Left ventricle myocardium inferior (tissue), 1 donor: ENCODE results near the gene DOK3. TPM values are rescaled to one million over a fixed set of nuclear protein-coding genes. Genes with fewer than 3 reads are reported as not detected.

Experiments used
- DNase-seq: peaks from one replicate; pipeline ENCODE4 v3.0.0-alpha.2; 2020
- H3K27ac ChIP-seq: fragments of 200-600 bp; replicated peaks from 2 replicates; pipeline ENCODE4 v1.8.0; 2021
- H3K27me3 ChIP-seq: fragments of 200-600 bp; 2 replicates; pipeline ENCODE4 v1.8.0; 2021; ENCODE audit warnings: low read depth
- H3K36me3 ChIP-seq: fragments of 200-600 bp; 2 replicates; pipeline ENCODE4 v1.8.0; 2021
- H3K4me1 ChIP-seq: fragments of 200-600 bp; 2 replicates; pipeline ENCODE4 v1.8.0; 2021
- H3K4me3 ChIP-seq: fragments of 200-600 bp; 2 replicates; pipeline ENCODE4 v1.8.0; 2021; ENCODE audit warnings: mild to moderate bottlenecking, moderate library complexity
- H3K9me3 ChIP-seq: fragments of 200-600 bp; replicated peaks from 2 replicates; pipeline ENCODE4 v1.8.0; 2021
- CTCF ChIP-seq: fragments of 200-600 bp; IDR thresholded peaks from 2 replicates; pipeline ENCODE4 v1.8.0; 2021; ENCODE audit warnings: antibody characterized with exemption, mild to moderate bottlenecking, borderline replicate concordance
- intact Hi-C: fragments of 100-400 bp; cut with micrococcal nuclease; formaldehyde crosslinking; loops from one replicate; pipeline ENCODE4 v1.11.0; 2022
- total RNA-seq: library from RNA; stranded (reverse); fragmentation: NEBNext Ultra II Directional; extraction: Animal tissue kit (Norgen Biotek cat#: 25700); gene quantifications from one replicate; pipeline ENCODE4 v1.2.1, GENCODE V29; 2021
- donor health status: DM: no; HTN: yes; CAD: no; lungs with severe emphysema.

The DOK3 gene
- total RNA-seq, 1 donor from 2014 or later: 3.3 TPM

- Histone ChIP-seq H3K27ac (peak overlapping the region; percentile 67), H3K4me1 (peaks cover 41% of the 10 kb centered on the region), H3K27me3 (peaks cover 57% of the 10 kb centered on the region), H3K9me3 (no peaks in the 10 kb centered on the region), H3K4me3 (no peak overlapping the region), H3K36me3 (peaks cover 11% of the 10 kb centered on the region)
- no peak for TF ChIP-seq CTCF
- intact Hi-C loops: no loop called here
- no peak for DNase-seq
These were observed 29.9 kb downstream of the DOK3 start for GRCh38 chr5:177479774-177480173.

DNA sequence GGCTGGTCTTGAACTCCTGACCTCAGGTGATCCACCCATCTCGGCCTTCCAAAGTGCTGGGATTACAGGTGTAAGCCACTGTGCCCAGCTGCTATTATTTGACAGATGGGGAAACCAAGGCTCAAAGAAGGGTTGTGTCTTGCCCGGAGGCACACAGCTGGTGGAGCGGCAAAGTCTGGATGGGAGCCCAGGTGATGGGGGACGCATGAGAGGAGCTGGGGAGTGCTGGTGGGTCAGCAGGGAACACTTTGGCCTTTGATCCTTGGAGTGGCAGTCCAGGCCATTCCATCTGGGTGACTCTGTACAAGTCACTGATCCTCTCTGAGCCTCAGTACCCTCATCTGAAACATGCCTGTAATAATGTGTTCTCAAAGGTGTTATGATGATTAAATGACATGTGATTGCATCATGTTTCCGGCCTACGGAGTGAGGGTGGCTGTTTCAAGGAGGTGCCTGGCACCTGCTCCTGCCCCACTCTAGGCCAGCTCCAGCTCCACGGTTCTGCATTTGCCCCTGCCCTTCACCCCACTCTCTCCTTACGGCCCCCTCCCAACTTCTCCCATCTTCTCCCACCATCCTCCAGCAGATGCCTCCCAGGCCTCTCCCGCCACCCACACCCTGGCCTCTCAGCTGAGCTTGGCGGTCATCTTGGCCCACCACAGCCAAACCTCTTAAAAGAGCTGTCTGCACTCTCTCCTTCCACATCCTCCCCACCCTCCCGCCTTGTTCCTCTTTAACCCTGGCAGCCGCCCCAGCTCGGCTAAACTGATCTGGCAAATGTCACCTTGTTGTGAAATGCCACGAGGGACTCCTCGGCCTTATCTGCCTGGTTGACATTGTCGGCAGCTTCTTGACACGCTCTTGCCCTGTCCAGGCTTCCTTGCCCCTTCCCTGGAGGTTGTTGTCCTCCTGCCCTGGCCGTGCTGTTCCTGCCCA lies 30.6 kb downstream of the DOK3 start:
- peak overlapping the region; percentile 67 for H3K27ac ChIP-seq
- TF ChIP-seq CTCF: no peak
- DNase-seq: peak; percentile 92
- intact Hi-C loops: no loop called here
- peaks cover 8% of the 10 kb centered on the region for H3K36me3 ChIP-seq
- H3K4me3 ChIP-seq: no peak overlapping the region
- H3K9me3 ChIP-seq: no peaks in the 10 kb centered on the region
- H3K4me1 ChIP-seq: peaks cover 47% of the 10 kb centered on the region
- H3K27me3 ChIP-seq: peaks cover 59% of the 10 kb centered on the region

DNA sequence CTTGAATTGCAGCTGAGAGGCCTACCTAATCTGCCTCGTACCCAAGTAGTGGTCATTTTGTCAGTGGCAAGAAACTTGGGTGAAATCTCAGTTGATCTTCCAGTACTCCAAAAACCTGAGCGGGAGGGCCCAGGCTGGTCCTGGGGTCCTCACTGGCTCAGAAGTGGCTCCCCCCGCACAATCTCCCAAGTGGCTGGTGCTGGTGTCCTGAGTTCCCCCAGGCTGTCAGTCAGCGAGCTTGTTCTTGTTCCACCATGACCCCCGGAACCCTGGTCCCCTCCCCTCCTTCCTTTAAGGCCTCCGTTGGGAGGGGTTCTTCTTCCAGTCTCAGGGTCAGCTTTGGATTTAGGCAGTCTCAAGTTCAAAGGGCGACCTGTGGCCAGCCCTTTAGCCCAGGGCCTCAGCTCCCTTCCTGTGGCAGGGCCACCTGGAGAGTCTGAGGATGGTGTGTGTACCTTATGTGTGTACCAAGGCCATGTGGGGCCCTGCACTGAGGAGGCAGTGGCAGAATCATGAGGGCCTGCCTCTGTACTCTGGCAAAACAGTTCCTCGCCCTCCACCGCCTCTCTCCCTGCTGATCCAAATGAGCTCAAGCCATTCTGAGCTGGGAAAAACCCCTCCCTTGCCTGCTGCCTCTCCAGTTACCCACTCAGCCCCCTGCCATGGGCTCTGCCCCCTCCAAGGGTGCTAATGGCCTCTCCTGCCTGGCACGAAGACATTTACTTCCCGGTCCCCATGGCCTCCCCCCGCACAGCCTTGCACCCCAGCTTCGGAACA lies 31.7 kb downstream of the DOK3 start:
- Histone ChIP-seq H3K36me3 (no peaks in the 10 kb centered on the region), H3K27me3 (peaks cover 58% of the 10 kb centered on the region), H3K9me3 (no peaks in the 10 kb centered on the region), H3K4me1 (peaks cover 53% of the 10 kb centered on the region), H3K27ac (peak overlapping the region; percentile 67), H3K4me3 (no peak overlapping the region)
- TF ChIP-seq CTCF: no peak
- no peak for DNase-seq
- intact Hi-C loops: no loop called here

- Histone ChIP-seq H3K36me3 (no peaks in the 10 kb centered on the region), H3K27ac (peak overlapping the region; percentile 47), H3K4me3 (no peak overlapping the region), H3K27me3 (peaks cover 64% of the 10 kb centered on the region), H3K4me1 (peaks cover 65% of the 10 kb centered on the region), H3K9me3 (no peaks in the 10 kb centered on the region)
- no peak for DNase-seq
- TF ChIP-seq CTCF: no peak
- intact Hi-C loops: no loop called here
These were observed 32.9 kb downstream of the DOK3 start for GRCh38 chr5:177476531-177477233.

DNA sequence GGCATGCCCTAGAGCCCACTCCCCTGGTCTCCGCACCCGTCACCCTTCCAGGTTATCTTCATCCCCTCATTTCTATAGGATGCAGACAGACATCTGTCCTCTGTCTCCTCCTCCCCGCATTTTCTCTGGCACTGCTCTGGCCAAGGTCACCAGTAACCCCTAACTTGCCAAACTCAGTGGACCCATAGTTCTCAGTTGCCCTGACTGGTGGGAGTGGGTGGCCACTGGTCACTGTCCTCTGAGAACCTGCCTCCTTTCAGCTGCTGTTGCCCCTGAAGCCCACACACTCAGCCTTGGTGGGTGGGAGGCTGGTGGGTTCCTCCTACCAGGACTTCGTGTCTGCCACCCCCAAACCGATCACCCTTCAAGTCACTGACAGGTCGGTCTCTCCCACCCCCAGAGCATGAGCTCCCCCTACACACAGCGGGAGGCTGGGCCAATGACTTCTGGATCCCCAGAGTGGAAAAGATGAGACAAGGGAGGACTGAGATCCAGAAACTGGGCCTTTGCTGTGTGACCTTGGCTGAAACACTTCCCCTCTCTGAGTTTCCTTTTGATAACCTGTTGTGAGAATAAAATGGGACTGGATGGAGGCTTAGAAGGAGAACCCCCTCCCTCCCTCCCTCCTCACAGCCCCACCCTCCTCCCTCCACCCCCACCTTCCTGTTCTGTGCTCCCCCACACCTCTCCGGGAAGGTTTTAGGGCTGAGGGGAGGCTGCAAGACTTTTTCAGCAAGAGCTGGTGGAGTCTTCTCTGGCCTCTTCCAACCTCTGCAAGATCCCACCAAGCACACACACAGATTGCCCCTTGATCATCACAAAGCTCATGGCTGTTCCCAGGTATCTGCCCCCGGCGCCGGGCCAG lies 33.8 kb downstream of the DOK3 start:
- DNase-seq: no peak
- no peak overlapping the region for H3K4me3 ChIP-seq
- intact Hi-C loops: no loop called here
- TF ChIP-seq CTCF: no peak
- H3K9me3 ChIP-seq: no peaks in the 10 kb centered on the region
- peaks cover 74% of the 10 kb centered on the region for H3K4me1 ChIP-seq
- H3K27ac ChIP-seq: peak overlapping the region; percentile 47
- peaks cover 68% of the 10 kb centered on the region for H3K27me3 ChIP-seq
- H3K36me3 ChIP-seq: no peaks in the 10 kb centered on the region
